ENCODE data around the gene TRPM3.

TRPM3 gene

GRCh38 chr9:71097671-71098070, 23.8 kb downstream of the TRPM3 start:
- Histone ChIP-seq H3K36me3 (replicated peaks) (no peaks in the 10 kb centered on the region), H3K27me3 (replicated peaks) (no peaks in the 10 kb centered on the region), H3K4me3 (ENCODE audit: low read depth, low read length) (no peak overlapping the region), H3K27ac (no peak overlapping the region)
- DNase-seq = no peak
- no peak for TF ChIP-seq CTCF (IDR thresholded peaks at IDR 0.05; ENCODE audit: low read depth, low read length, missing control alignments)
- in situ Hi-C loops (cut with HindIII; ENCODE audit: low pct_ligation_motif_present, low sequenced_read_pairs) = no loop called here

DNA sequence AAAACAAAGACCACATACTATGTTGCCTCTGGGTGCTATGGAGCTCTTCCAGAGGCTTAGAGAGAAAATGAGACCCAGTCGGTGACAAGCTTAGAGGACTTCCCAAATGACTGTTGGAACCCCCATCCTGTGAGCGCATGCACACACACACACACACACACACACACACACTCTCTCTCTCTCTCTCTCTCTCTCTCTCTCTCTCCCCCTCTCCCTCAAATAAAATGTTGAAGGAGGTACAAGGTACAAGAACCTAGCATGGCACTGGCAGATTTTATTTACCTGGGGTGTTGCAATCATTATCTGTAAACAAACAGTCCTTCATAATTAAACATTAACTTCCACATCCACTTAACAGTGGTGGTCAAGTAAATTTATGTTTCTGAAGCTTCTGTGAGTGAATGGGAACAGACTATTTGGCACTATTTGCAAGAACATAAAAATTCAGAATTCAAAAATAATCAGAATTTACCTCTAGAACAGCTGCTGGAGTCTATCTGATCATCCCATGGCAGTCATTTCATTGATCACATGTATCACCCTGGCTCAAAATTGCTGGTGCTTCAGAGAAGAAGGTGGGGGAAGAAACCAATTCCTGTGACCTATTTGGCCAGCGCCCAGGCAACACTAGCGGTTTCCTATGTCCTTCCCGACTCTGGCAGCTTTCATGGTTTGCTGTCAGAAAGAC, 24.9 kb downstream of the TRPM3 start:
- DNase-seq = no peak
- no peak overlapping the region for H3K4me3 ChIP-seq (ENCODE audit: low read depth, low read length)
- no peak for TF ChIP-seq CTCF (IDR thresholded peaks at IDR 0.05; ENCODE audit: low read depth, low read length, missing control alignments)
- in situ Hi-C loops (cut with HindIII; ENCODE audit: low pct_ligation_motif_present, low sequenced_read_pairs) = no loop called here
- H3K27me3 ChIP-seq (replicated peaks) = no peaks in the 10 kb centered on the region
- H3K27ac ChIP-seq = no peak overlapping the region
- no peaks in the 10 kb centered on the region for H3K36me3 ChIP-seq (replicated peaks)

GRCh38 chr9:71094708-71095251, 26.6 kb downstream of the TRPM3 start:
- Histone ChIP-seq H3K27me3 (replicated peaks) (no peaks in the 10 kb centered on the region), H3K27ac (no peak overlapping the region), H3K4me3 (ENCODE audit: low read depth, low read length) (no peak overlapping the region), H3K36me3 (replicated peaks) (no peaks in the 10 kb centered on the region)
- in situ Hi-C loops (cut with HindIII; ENCODE audit: low pct_ligation_motif_present, low sequenced_read_pairs) = no loop called here
- TF ChIP-seq CTCF (IDR thresholded peaks at IDR 0.05; ENCODE audit: low read depth, low read length, missing control alignments) = no peak
- no peak for DNase-seq

GRCh38 chr9:71090896-71091295, 30.5 kb downstream of the TRPM3 start:
- in situ Hi-C loops (cut with HindIII; ENCODE audit: low pct_ligation_motif_present, low sequenced_read_pairs) = no loop called here
- H3K36me3 ChIP-seq (replicated peaks) = no peaks in the 10 kb centered on the region
- TF ChIP-seq CTCF (IDR thresholded peaks at IDR 0.05; ENCODE audit: low read depth, low read length, missing control alignments) = no peak
- DNase-seq = no peak
- H3K27ac ChIP-seq = no peak overlapping the region
- no peak overlapping the region for H3K4me3 ChIP-seq (ENCODE audit: low read depth, low read length)
- H3K27me3 ChIP-seq (replicated peaks) = no peaks in the 10 kb centered on the region

GRCh38 chr9:71079451-71079850, 42.0 kb downstream of the TRPM3 start:
- Histone ChIP-seq H3K4me3 (ENCODE audit: low read depth, low read length) (no peak overlapping the region), H3K27me3 (replicated peaks) (no peaks in the 10 kb centered on the region), H3K27ac (no peak overlapping the region), H3K36me3 (replicated peaks) (no peaks in the 10 kb centered on the region)
- in situ Hi-C loops (cut with HindIII; ENCODE audit: low pct_ligation_motif_present, low sequenced_read_pairs) = no loop called here
- no peak for DNase-seq
- TF ChIP-seq CTCF (IDR thresholded peaks at IDR 0.05; ENCODE audit: low read depth, low read length, missing control alignments) = no peak

DNA sequence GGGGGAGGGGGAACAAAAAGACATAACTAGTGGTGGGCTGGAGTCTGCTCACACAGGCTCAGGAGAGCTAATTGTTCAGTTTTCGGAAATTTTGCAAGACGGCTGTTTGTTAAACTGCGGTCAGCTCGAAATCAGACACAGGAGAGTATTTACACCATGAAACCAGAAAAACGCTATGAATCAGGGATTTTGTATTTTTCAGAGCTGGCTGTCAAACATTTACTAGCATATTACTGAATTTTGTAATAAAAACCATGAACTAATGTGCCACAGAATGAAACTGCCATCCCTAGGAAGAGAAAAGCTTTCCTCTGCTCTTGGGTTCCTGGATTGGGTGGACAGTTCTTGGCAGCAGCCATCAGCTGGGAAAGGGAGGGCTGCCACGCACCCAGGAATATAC, 45.3 kb downstream of the TRPM3 start:
- DNase-seq = no peak
- Histone ChIP-seq H3K36me3 (replicated peaks) (no peaks in the 10 kb centered on the region), H3K27me3 (replicated peaks) (no peaks in the 10 kb centered on the region), H3K27ac (no peak overlapping the region), H3K4me3 (ENCODE audit: low read depth, low read length) (no peak overlapping the region)
- in situ Hi-C loops (cut with HindIII; ENCODE audit: low pct_ligation_motif_present, low sequenced_read_pairs) = no loop called here
- TF ChIP-seq CTCF (IDR thresholded peaks at IDR 0.05; ENCODE audit: low read depth, low read length, missing control alignments) = no peak
